Cardiac fibroblast (primary cell): ENCODE results near the gene HDAC4.

Source experiments
- DNase-seq, 2 donors: peaks; one replicate each; pipeline versions ENCODE4 v3.0.0 to v3.0.0-alpha.2; 2010; ENCODE audit warnings: low read depth in 2 of 2
- H3K4me3 ChIP-seq, 2 donors: replicated peaks in 1 of 2; 1 replicate in 1 of 2; 2 replicates in 1 of 2; pipeline ENCODE4 v1.5.1; 2011; ENCODE audit warnings: low read depth in 2 of 2, low read length in 2 of 2, mild to moderate bottlenecking in 2 of 2, moderate library complexity in 1 of 2
- CTCF ChIP-seq: IDR thresholded peaks from one replicate; pipeline ENCODE4 v1.5.1; 2011; ENCODE audit warnings: low read depth, mild to moderate bottlenecking, low read length, inconsistent platforms

Gene HDAC4

GRCh38 chr2:239288951-239289511 lies 111.8 kb downstream of the HDAC4 start:
- no peak for TF ChIP-seq CTCF
- no peak overlapping the region for H3K4me3 ChIP-seq
- DNase-seq, result no peak

GRCh38 chr2:239288237-239288636 lies 112.6 kb downstream of the HDAC4 start:
- no peak for TF ChIP-seq CTCF
- no peak overlapping the region for H3K4me3 ChIP-seq
- DNase-seq, result no peak

DNA sequence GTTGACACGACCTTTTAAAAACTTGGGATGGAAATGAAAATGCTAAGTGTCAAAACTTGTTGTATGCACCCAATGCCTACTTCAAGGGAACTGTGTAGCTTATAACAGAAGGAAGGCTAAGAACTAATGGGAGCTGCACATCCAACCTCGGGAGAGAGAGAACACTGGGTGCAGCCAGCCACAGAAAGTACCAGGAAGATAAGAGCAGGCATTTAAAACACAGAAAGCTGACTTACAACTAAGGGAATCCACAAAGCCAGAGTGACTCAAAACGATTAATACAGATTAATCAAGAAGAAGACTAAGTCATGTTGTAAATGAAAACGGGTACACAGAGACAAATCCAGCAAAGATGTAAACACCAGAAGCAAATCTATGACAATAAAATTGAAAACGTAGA lies 113.4 kb downstream of the HDAC4 start:
- H3K4me3 ChIP-seq, result no peak overlapping the region
- DNase-seq, result peak in 1 of 2 donors; percentile 42
- no peak for TF ChIP-seq CTCF

DNA sequence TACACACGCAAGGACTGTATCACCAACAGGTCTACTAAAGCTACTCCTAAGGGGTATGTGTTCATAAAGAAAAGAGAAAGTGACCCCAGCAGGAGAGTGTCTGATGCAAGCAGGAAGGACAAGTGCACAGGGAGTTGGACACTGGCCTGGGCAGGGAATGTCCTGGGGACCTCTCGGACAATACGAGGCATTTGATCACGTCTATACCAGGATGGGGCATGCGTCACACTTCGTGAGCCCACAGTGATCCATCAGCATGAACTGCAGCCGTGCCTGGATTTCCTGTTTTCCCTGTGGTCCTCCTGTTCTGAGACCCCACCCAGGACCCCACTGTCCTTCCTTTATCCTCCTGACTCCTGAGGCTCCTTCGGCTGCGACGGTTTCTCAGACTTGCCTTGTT lies 113.9 kb downstream of the HDAC4 start:
- no peak for DNase-seq
- H3K4me3 ChIP-seq, result no peak overlapping the region
- no peak for TF ChIP-seq CTCF

DNA sequence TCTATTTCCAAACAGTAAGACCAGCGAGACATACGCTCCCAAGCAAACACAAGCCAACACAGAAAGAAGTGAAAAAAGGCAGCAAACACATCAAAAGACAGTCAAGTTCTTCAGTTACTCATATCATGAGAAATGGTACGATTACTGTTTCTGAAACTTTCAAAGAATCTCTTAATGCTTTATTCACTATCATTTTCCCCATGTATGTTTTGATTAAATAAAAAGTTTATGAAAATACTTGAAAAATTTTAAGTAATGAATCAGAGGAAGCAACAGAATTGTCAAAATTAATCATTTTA lies 114.9 kb downstream of the HDAC4 start:
- H3K4me3 ChIP-seq, result no peak overlapping the region
- no peak for DNase-seq
- TF ChIP-seq CTCF, result no peak

- DNase-seq, result no peak
- no peak for TF ChIP-seq CTCF
- no peak overlapping the region for H3K4me3 ChIP-seq
Observed at GRCh38 chr2:239285071-239285931, 115.5 kb downstream of the HDAC4 start.
